Hepatocyte (in vitro differentiated cells): ENCODE data around the gene EPAS1.

Experiments
- EZH2 ChIP-seq: fragments of 200-600 bp; sonication (generic); IDR thresholded peaks from 2 replicates; pipeline ENCODE4 v1.6.1; 2016; ENCODE audit warnings: antibody characterized with exemption, mild to moderate bottlenecking, borderline replicate concordance
- TF ChIP-seq, protein P1 (sequence below): fragments of 200-600 bp; sonication (generic); IDR thresholded peaks from 2 replicates; pipeline ENCODE4 v1.5.1; 2016; ENCODE audit warnings: antibody characterized with exemption, mild to moderate bottlenecking; ENCODE audit not compliant: poor library complexity

GRCh38 chr2:46339200-46339599, 42.0 kb downstream of the EPAS1 start:
- TF ChIP-seq, protein P1, sequence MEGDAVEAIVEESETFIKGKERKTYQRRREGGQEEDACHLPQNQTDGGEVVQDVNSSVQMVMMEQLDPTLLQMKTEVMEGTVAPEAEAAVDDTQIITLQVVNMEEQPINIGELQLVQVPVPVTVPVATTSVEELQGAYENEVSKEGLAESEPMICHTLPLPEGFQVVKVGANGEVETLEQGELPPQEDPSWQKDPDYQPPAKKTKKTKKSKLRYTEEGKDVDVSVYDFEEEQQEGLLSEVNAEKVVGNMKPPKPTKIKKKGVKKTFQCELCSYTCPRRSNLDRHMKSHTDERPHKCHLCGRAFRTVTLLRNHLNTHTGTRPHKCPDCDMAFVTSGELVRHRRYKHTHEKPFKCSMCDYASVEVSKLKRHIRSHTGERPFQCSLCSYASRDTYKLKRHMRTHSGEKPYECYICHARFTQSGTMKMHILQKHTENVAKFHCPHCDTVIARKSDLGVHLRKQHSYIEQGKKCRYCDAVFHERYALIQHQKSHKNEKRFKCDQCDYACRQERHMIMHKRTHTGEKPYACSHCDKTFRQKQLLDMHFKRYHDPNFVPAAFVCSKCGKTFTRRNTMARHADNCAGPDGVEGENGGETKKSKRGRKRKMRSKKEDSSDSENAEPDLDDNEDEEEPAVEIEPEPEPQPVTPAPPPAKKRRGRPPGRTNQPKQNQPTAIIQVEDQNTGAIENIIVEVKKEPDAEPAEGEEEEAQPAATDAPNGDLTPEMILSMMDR = no peak
- no peak for TF ChIP-seq EZH2
